Activated T-helper 1 cell treated with anti-CD3 and anti-CD28 coated beads, Interleukin-12 subunit alpha, Interleukin-12 subunit beta, Interleukin-2, Interleukin-4 antibody, amounts not matched to agents 30 ng/mL and 10 ng/mL and 1 ng/mL, durations not matched to agents 14 hours and 24 hours and 36 hours (primary cell): ENCODE measurements around the gene PCDHGA11. TPM values are rescaled to one million over a fixed set of nuclear protein-coding genes. Genes with fewer than 3 reads are reported as not detected.
"Not testable (repeated sequence)": the region's sequence is repeated elsewhere in the genome, so short reads cannot be mapped to it uniquely, and the experiment has no call there.

Source experiments
- DNase-seq: peaks from one replicate; pipeline ENCODE4 v3.0.0; 2021; ENCODE audit warnings: low spot score
- H3K27ac Mint-ChIP-seq: one replicate; pipeline ENCODE4 v1.8.0; 2021; ENCODE audit warnings: mild to moderate bottlenecking, mixed read lengths
- H3K27me3 Mint-ChIP-seq: one replicate; pipeline ENCODE4 v1.8.0; 2022; ENCODE audit warnings: mild to moderate bottlenecking, moderate library complexity, mixed read lengths; ENCODE audit not compliant: insufficient read depth
- H3K36me3 Mint-ChIP-seq: one replicate; pipeline ENCODE4 v1.8.0; 2021; ENCODE audit warnings: low read depth, mixed read lengths
- H3K4me1 Mint-ChIP-seq: one replicate; pipeline ENCODE4 v1.8.0; 2021; ENCODE audit warnings: low read depth, mixed read lengths
- H3K4me3 Mint-ChIP-seq: one replicate; pipeline ENCODE4 v1.8.0; 2021; ENCODE audit warnings: mild to moderate bottlenecking, moderate library complexity, mixed read lengths
- H3K9me3 Mint-ChIP-seq: one replicate; pipeline ENCODE4 v1.8.0; 2021; ENCODE audit warnings: mixed read lengths
- intact Hi-C: fragments of 100-400 bp; cut with micrococcal nuclease; formaldehyde crosslinking; loops from one replicate; pipeline ENCODE4 v1.15.1; 2024
- total RNA-seq: library from RNA; stranded (reverse); gene quantifications from 2 replicates; pipeline ENCODE4 v1.2.3, GENCODE V29; 2022

PCDHGA11 gene
- total RNA-seq, 1 donor from 2014 or later, result 0.16 TPM

- Mint-ChIP-seq H3K27ac (no peak overlapping the region), H3K4me3 (no peak overlapping the region), H3K4me1 (peaks cover 7% of the 10 kb centered on the region), H3K9me3 (peaks cover 19% of the 10 kb centered on the region), H3K36me3 (no peaks in the 10 kb centered on the region), H3K27me3 (peaks cover 38% of the 10 kb centered on the region)
- no peak for DNase-seq
- intact Hi-C loops, result loop anchor here (5.0 to 10.0 kb wide), 2 partner anchors 37 to 565 kb away; partner anchors contain the start of genes PCDHA8, PCDHA9, PCDHGA6 and PCDHGB3
These were observed 11.1 kb upstream of the PCDHGA11 start for GRCh38 chr5:141409598-141410306.

- intact Hi-C loops, result loop anchor here (5.0 to 10.0 kb wide), 2 partner anchors 39 to 567 kb away; partner anchors contain the start of genes PCDHA8, PCDHA9, PCDHGA6 and PCDHGB3
- Mint-ChIP-seq H3K27me3 (peaks cover 45% of the 10 kb centered on the region), H3K4me3 (no peak overlapping the region), H3K4me1 (peaks cover 7% of the 10 kb centered on the region), H3K36me3 (no peaks in the 10 kb centered on the region), H3K9me3 (peaks cover 19% of the 10 kb centered on the region), H3K27ac (no peak overlapping the region)
- no peak for DNase-seq
These were observed 9.3 kb upstream of the PCDHGA11 start for GRCh38 chr5:141411575-141411974.

- Mint-ChIP-seq H3K27me3 (peaks cover 44% of the 10 kb centered on the region), H3K4me3 (peak within 1 kb of the TSS; percentile 84), H3K36me3 (peaks cover 1% of the 10 kb centered on the region), H3K27ac (peak within 1 kb of the TSS; percentile 68), H3K9me3 (peaks cover 21% of the 10 kb centered on the region), H3K4me1 (peaks cover 13% of the 10 kb centered on the region)
- DNase-seq, result peak; percentile 33
- intact Hi-C loops, result loop anchor here (1.0 to 10.0 kb wide), 6 partner anchors 41 to 568 kb away; partner anchors contain the start of genes PCDHA8, PCDHA9, PCDHGA6 and PCDHGB3
These were observed 7.9 kb upstream of the PCDHGA11 start, which contains the start of gene PCDHGA10 for GRCh38 chr5:141412854-141413539. Gene PCDHGA10 (plus strand): TSS chr5:141412987. CDS start chr5:141413176, 189 bp downstream.

DNA sequence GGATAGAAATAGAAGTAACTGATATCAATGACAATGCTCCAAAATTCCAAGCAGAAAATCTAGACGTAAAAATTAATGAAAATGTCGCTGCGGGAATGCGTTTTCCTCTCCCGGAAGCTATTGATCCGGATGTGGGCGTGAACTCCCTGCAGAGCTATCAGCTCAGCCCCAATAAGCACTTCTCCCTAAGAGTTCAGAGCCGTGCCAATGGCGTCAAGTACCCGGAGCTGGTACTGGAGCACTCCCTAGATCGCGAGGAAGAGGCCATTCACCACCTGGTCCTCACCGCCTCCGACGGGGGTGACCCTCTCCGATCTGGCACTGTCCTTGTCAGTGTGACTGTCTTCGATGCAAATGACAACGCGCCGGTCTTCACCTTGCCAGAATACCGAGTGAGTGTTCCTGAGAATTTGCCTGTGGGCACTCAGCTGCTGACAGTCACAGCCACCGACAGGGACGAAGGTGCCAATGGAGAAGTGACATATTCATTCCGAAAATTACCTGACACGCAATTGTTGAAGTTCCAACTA is 7.2 kb upstream of the PCDHGA11 start:
- peak overlapping the region; percentile 84 for H3K4me3 Mint-ChIP-seq
- peaks cover 27% of the 10 kb centered on the region for H3K9me3 Mint-ChIP-seq
- no peak for DNase-seq
- H3K27me3 Mint-ChIP-seq, result peaks cover 43% of the 10 kb centered on the region
- H3K36me3 Mint-ChIP-seq, result peaks cover 1% of the 10 kb centered on the region
- no peak overlapping the region for H3K27ac Mint-ChIP-seq
- H3K4me1 Mint-ChIP-seq, result peaks cover 15% of the 10 kb centered on the region
- intact Hi-C loops, result loop anchor here (1.0 to 10.0 kb wide), 5 partner anchors 41 to 569 kb away; partner anchors contain the start of genes PCDHA8, PCDHA9, PCDHGA6 and PCDHGB3

GRCh38 chr5:141414548-141415274 is 6.1 kb upstream of the PCDHGA11 start:
- H3K9me3 Mint-ChIP-seq, result peaks cover 24% of the 10 kb centered on the region
- H3K4me1 Mint-ChIP-seq, result peaks cover 15% of the 10 kb centered on the region
- not testable (repeated sequence) for H3K27ac Mint-ChIP-seq, H3K36me3 Mint-ChIP-seq, DNase-seq
- peaks cover 40% of the 10 kb centered on the region for H3K27me3 Mint-ChIP-seq
- peak overlapping the region; percentile 37 for H3K4me3 Mint-ChIP-seq
- intact Hi-C loops, result loop anchor here (5.0 to 10.0 kb wide), 3 partner anchors 42 to 570 kb away; partner anchors contain the start of genes PCDH1, PCDHA8, PCDHA9 and PCDHGA6

- not testable (repeated sequence) for H3K36me3 Mint-ChIP-seq, H3K4me3 Mint-ChIP-seq, DNase-seq
- intact Hi-C loops, result loop anchor here (5.0 to 10.0 kb wide), 2 partner anchors 462 to 570 kb away; partner anchors contain the start of genes PCDH1, PCDHA8 and PCDHA9
- Mint-ChIP-seq H3K4me1 (peaks cover 15% of the 10 kb centered on the region), H3K27me3 (peaks cover 38% of the 10 kb centered on the region), H3K27ac (peak overlapping the region; percentile 2), H3K9me3 (peaks cover 26% of the 10 kb centered on the region)
These were observed 5.6 kb upstream of the PCDHGA11 start for GRCh38 chr5:141415275-141415618.

GRCh38 chr5:141417494-141418172 is 3.2 kb upstream of the PCDHGA11 start, which contains the start of gene PCDHGB7:
Gene PCDHGB7 (plus strand): TSS chr5:141417677. CDS start chr5:141417860, 183 bp downstream.
- intact Hi-C loops, result loop anchor here (1.0 to 10.0 kb wide), 5 partner anchors 95 to 573 kb away; partner anchors contain the start of genes PCDH1, PCDHA8 and PCDHA9
- H3K4me3 Mint-ChIP-seq, result peak within 1 kb of the TSS; percentile 76
- H3K9me3 Mint-ChIP-seq, result peaks cover 37% of the 10 kb centered on the region
- not testable (repeated sequence) for H3K27ac Mint-ChIP-seq, H3K36me3 Mint-ChIP-seq
- DNase-seq, result peak; percentile 30
- peaks cover 55% of the 10 kb centered on the region for H3K27me3 Mint-ChIP-seq
- H3K4me1 Mint-ChIP-seq, result peaks cover 21% of the 10 kb centered on the region

DNA sequence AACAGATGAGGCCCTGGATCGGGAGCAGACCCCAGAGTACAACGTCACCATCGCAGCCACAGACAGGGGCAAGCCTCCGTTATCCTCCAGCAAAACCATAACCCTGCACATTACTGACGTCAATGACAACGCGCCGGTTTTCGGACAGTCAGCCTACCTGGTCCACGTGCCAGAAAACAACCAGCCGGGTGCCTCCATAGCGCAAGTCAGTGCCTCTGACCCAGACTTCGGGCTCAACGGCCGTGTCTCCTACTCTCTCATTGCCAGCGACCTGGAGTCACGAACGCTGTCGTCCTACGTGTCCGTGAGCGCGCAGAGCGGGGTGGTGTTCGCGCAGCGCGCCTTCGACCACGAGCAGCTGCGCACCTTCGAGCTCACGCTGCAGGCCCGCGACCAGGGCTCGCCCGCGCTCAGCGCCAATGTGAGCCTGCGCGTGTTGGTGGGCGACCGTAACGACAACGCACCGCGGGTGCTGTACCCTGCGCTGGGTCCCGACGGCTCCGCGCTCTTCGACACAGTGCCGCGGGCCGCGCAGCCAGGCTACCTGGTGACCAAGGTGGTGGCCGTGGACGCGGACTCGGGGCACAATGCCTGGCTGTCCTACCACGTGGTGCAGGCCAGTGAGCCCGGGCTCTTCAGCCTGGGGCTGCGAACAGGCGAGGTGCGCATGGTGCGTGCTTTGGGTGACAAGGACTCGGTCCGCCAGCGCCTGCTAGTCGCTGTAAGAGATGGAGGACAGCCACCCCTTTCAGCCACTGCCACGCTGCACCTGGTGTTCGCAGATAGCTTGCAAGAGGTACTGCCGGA is 1.6 kb upstream of the PCDHGA11 start:
- H3K4me3 Mint-ChIP-seq, result no peak overlapping the region
- H3K9me3 Mint-ChIP-seq, result peaks cover 33% of the 10 kb centered on the region
- H3K4me1 Mint-ChIP-seq, result peaks cover 14% of the 10 kb centered on the region
- DNase-seq, result no peak
- intact Hi-C loops, result loop anchor here (5.0 to 10.0 kb wide), 2 partner anchors 458 to 574 kb away; partner anchors contain the start of genes PCDH1, PCDHA8 and PCDHA9
- no peak overlapping the region for H3K27ac Mint-ChIP-seq
- H3K36me3 Mint-ChIP-seq, result peaks cover 9% of the 10 kb centered on the region
- H3K27me3 Mint-ChIP-seq, result peaks cover 53% of the 10 kb centered on the region

DNA sequence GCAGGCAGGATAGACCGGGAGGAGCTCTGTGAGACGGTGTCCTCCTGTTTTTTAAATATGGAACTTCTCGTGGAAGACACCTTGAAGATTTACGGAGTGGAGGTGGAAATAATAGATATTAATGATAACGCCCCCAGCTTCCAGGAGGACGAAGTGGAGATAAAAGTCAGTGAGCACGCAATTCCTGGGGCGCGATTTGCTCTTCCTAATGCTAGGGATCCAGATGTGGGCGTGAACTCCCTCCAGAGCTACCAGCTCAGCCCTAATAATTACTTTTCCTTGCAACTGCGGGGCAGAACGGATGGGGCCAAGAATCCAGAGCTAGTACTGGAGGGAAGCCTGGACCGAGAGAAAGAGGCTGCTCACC is 621 bp downstream of the PCDHGA11 start:
- DNase-seq, result no peak
- H3K36me3 Mint-ChIP-seq, result peaks cover 9% of the 10 kb centered on the region
- peak overlapping the region; percentile 55 for H3K27ac Mint-ChIP-seq
- intact Hi-C loops, result loop anchor here (5.0 kb wide), 5 partner anchors 34 to 189 kb away; partner anchors contain the start of genes PCDHGA2, PCDHGA5, PCDHGB4 and PCDHGC3
- H3K4me3 Mint-ChIP-seq, result peak overlapping the region; percentile 86
- peaks cover 14% of the 10 kb centered on the region for H3K4me1 Mint-ChIP-seq
- H3K9me3 Mint-ChIP-seq, result peaks cover 29% of the 10 kb centered on the region
- peaks cover 46% of the 10 kb centered on the region for H3K27me3 Mint-ChIP-seq

- Mint-ChIP-seq H3K27ac (no peak overlapping the region), H3K9me3 (peaks cover 29% of the 10 kb centered on the region), H3K4me1 (peaks cover 9% of the 10 kb centered on the region), H3K4me3 (no peak overlapping the region), H3K27me3 (peaks cover 43% of the 10 kb centered on the region), H3K36me3 (peaks cover 9% of the 10 kb centered on the region)
- intact Hi-C loops, result loop anchor here (5.0 kb wide), 5 partner anchors 36 to 191 kb away; partner anchors contain the start of genes PCDHGA2, PCDHGA5, PCDHGB4 and PCDHGC3
- no peak for DNase-seq
These were observed 2.0 kb downstream of the PCDHGA11 start for GRCh38 chr5:141422742-141423291.
